Activated gamma-delta T cell (primary cell): ENCODE results near the gene TERB1.
A peak's percentile ranks its signal among the peaks of the same experiment; 100 is the strongest.

ENCODE experiments used
- DNase-seq: peaks from one replicate; lab custom pipeline; 2025; lab: John Stamatoyannopoulos, UW
- total RNA-seq, 2 donors: gene quantifications; one replicate each; lab custom pipeline; 2026; lab: John Stamatoyannopoulos, UW

The TERB1 gene
- 0.44 to 0.51 reads per million in 2 donors for total RNA-seq

DNA sequence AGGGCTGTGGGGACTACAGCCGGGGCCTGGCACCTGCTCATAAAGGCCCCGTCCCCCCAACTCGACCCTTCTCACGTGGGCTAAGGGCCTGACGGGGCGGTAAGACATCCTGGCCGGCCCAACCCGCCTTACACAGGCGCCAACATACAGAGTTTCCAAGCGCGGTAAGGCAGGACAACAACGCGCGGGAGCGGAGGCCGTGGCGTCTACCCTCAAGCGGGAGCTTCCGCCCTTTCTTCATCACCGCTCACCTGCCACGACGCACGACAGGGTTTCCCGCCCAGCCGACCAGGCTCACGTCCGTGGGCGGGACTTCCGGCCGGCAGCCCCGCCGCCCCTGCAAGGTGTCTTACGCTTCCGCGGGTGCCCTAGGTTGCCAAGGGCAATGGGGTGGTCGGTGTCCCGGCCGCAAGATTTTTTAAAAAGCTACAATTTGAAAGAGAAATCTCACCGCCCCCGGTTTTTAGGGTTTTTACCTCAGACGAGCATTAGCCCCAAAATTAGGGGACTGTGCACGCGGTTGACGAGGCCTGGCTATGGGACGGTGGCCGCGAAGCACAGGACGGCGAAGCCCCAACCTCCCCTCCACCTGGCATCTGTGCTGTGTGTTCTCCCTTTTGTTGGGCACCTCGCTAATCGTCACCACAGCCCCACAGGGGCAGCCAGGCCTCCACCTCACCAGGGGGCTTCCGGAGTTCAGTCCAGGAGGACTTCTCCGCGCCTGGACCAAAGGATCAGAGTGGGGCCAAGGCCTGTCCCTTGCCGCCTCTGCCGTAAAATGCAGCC lies at the start of gene TERB1:
Gene TERB1, minus strand, starts transcription at position 265 of the 786 bp plus-strand sequence. CDS start 4,786 bp downstream, outside the sequence.
- DNase-seq: no peak

DNA sequence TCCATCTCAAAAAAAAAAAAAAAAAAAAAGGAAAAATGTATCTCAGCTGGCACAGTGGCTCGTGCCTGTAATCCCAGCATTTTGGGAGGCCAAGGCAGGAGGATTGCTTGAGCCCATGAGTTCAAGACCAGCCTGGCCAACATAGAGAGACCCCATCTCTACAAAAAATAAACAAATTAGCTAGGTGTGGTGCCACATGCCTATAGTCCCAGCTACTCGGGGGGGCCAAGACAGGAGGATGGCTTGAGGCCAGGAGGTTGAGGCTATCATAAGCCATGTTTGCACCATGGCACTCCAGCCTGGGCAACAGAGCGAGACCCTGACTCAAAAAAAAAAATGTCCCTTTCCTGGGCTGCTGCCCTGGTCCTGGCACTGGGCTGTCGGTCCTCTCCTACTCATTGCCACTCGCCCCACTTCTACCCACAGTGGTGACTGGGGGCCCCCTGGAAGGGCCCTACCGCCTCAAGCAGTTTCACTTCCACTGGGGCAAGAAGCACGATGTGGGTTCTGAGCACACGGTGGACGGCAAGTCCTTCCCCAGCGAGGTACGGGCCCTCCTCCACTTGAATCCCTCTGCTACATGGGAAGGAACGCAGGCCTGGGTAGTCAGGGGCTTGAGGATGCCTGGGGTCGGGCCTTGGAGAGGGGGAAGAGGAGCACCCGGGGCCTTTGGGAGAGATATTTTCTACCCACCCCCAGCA lies 48.9 kb upstream of the TERB1 start:
- DNase-seq: no peak

DNA sequence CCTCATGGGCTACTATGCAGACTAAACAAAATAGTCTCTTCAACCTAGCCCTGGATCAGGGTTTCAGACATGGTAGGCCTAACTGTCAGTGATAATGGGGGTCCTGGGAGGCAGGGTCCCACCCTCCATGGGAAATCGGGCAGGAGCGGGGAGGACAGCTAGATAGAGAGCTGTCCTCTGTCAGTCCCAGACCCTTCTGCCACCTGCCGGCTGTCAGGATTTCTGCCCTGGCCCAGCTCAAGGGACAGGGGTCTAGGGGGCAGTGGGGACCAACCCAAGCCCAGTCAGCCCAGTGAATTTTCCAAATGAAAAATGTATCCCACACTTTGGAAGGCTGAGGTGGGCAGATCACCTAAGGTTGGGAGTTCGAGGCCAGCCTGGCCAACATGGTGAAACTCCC lies 48.2 kb upstream of the TERB1 start:
- no peak for DNase-seq

GRCh38 chr16:66849021-66849420 lies 47.6 kb upstream of the TERB1 start:
- no peak for DNase-seq

- DNase-seq: no peak
Measured at GRCh38 chr16:66848172-66848571, 46.8 kb upstream of the TERB1 start.

GRCh38 chr16:66847533-66848067 lies 46.2 kb upstream of the TERB1 start:
- no peak for DNase-seq

DNA sequence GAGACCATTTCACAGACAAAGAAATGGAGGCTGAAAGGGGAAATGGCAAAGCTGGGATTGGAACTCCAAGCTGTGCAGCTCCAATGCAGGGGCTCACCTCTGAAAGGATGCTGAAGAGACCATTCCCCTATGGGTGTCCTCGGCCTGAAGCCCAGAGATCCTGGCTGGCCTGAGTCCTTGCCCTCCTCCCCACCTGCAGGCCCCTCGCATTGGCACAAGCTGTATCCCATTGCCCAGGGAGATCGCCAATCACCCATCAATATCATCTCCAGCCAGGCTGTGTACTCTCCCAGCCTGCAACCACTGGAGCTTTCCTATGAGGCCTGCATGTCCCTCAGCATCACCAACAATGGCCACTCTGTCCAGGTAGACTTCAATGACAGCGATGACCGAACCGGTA lies 45.4 kb upstream of the TERB1 start:
- no peak for DNase-seq

GRCh38 chr16:66846266-66846665 lies 44.9 kb upstream of the TERB1 start:
- DNase-seq: no peak

DNA sequence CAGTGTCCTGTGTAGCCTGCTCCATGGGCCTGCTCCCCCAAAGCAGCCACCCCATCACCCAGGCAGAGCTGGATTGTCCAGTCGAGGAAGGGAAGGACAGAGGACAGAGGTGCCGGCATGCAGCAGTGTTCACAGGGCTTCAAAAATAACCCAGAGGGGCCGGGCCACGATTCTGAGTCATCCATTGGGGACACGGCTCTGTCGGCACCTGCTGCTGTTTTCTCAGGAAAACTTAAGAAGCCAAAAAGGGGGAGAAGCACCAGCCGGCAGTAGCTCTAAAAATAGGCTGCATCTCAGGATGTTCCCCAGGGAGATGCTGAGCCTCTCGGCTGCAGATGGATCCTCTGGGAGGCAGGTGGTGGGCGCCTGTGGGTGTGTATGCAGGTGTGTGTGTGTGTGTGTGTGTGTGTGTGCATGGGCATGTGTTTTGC lies 44.4 kb upstream of the TERB1 start:
- no peak for DNase-seq

GRCh38 chr16:66845080-66845410 lies 43.7 kb upstream of the TERB1 start:
- no peak for DNase-seq

- DNase-seq: no peak
Measured at GRCh38 chr16:66844342-66845079, 43.1 kb upstream of the TERB1 start, which contains the start of gene CA7. Gene CA7 (plus strand): TSS chr16:66844414. CDS start chr16:66844488, 74 bp downstream.

- no peak for DNase-seq
Measured at GRCh38 chr16:66844009-66844341, 42.6 kb upstream of the TERB1 start.

- no peak for DNase-seq
Measured at GRCh38 chr16:66843191-66843590, 41.8 kb upstream of the TERB1 start.

GRCh38 chr16:66842765-66843164 lies 41.4 kb upstream of the TERB1 start:
- DNase-seq: no peak

DNA sequence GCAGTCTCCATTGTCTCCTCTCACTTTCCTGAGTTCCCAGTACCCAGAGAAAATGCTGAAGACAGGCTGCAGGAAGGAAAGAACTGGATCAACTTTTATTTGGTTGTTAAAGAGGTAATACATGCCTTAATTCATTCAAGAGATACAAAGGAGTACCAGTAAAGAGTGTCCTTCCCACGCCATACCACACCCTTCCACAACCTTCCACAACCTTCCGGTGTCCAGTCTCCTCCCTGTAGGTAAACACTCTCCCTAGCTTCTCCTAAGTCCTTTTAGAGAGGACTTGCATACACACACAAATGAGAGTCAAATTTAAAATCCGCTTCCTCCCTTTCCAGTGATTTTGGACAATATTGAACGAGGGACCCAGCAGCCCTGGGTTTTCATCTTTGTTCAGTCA lies 40.0 kb upstream of the TERB1 start:
- no peak for DNase-seq

DNA sequence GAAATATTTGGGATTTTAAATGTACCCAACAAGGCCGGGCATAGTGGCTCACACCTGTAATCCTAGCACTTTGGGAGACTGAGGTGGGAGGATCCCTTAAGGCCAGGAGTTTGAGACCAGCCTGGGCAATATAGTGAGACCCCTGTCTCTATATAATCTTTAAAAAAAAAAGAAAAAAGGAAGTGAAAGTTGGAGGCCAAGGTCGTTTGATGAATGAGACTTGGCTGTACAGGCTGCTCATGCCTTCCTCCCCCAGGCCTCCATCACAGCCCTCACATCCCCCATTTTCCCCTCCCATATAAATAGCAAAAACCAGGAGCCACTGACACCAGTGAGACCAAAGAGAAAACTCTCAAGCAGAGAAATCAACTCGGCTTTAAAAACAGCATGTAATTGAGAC lies 39.5 kb upstream of the TERB1 start:
- DNase-seq: no peak

DNA sequence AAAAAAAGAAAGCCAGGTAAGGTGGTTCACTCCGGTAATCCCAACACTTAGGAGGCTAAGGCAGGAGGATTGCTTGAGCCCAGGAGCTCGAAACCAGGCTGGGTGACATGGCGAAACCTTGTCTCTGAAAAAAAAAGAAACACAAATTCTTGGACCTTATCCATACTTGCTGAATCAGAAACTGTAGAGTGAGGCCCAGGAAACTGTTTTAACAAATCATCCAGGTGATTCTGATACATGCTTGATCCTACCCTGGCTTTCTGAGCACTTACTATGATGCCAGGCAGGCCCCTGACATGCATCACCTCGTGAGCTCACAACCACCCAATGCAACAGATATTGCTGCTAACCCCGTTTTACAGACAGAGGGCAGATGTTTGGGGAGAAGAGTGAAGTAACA lies 33.4 kb upstream of the TERB1 start:
- no peak for DNase-seq

- DNase-seq: no peak
Measured at GRCh38 chr16:66832661-66833305, 31.4 kb upstream of the TERB1 start.

DNA sequence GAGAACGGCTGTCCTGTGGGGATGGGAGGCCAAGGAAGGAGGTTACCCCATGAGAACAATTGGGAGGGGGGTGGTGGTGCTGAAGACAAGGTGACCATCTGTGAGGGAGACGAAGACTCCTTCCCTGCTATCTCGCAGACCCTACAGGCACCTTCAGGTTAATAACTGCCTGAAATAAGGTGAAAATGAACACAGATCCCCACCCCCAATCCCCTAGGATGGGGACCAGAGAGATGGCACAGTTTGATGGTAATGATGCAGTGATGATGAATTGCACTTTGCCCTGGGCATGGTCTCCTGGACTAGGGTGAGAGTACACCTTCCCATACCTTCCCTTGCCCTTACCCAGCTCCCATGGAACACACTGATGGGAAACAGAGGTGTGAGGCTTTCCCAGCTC lies 30.8 kb upstream of the TERB1 start:
- DNase-seq: no peak

- peak; percentile 79 for DNase-seq
Measured at GRCh38 chr16:66830422-66831404, 29.3 kb upstream of the TERB1 start, which contains the start of gene NAE1. Gene NAE1 (minus strand): TSS chr16:66830976. CDS start chr16:66830899, 77 bp downstream.

DNA sequence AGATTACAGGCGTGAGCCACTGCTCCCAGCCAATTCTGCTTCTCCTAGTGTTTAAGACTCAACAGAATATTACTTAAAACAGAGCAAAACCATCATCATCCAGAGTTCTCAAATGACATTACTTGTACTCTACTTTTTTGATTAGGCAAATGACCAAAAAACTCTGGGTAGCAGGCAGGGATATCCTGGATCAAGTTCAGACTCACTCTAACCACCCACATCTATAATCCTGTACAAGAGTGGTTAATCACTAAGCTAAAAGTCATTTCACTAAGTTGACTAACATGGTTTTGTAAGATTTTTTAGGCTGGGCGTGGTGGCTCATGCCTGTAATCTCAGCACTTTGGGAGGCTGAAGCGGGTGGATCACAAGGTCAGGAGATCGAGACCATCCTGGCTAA lies 22.6 kb upstream of the TERB1 start:
- DNase-seq: no peak
